GM18508 (cell line): ENCODE data around the gene NXPH2.

Source experiments
- ATAC-seq: cut with Tn5 transposase; IDR thresholded peaks from one replicate; pipeline ENCODE4 v1.9.1; 2021; ENCODE audit warnings: moderate number of reproducible peaks; ENCODE audit not compliant: insufficient read depth, unreplicated experiment

NXPH2 gene

DNA sequence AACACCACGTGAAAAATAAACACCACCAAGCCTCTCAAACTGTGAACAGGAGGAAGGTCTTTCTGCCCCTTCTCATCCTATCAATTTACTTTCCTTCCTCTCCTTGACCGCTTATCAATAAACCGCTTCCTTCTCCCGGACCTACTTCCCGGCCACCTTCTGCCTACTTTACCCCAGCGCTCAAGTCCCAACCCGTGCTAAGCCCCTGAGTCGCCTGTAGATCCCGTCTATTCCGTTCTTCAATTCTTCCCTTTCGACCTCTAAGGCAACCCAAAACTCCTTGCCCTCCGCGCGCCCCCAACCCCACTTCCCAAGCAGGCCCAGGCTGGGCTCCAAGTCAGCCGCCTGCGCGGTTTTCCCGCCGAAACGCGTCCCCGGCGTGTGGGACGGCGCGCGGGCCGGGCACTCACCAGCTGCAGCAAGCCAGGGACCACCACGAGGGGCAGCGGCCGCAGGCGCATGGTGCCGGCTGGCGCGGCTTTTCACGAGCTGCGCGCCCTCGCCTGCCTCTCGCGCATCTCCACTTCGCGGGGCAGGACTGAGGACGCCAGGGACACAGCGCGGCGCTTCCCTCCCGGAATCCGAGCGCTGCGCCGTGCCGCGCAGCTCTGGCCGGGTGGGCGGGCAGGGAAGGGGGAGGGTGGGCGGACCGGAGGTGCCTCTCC is at the start of gene NXPH2:
NXPH2 (minus strand) TSS at position 610 of the 665 bp plus-strand sequence; CDS start at position 461, 149 bp downstream.
- no peak for ATAC-seq

DNA sequence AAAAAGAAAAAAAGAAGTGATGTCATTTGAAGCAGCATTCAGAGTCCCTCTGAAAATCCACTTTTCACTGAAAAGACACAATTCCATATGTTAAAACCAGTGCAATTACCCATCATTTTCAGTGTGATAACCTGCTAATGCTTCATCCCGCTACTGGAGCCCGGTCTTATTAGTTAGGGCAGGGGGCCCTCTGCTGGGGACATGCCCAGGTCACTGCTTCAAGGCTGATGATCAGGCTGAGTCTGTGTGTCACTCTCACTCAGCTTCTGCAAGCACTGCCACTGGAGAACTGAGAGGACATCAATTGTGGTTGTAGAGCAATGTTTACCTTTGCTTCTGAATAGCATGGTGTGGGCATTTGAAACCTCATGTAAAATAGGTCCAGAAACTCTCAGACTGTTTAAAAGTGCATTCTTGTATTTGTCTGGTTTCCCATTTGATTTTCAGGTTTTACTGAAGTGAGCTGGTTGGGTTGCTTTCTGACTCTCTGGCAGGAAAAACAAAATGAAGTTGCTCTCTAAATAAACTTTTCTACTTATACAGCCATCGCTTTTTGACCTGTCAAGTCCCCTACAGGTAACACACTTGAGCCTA is 49.2 kb upstream of the NXPH2 start:
- ATAC-seq, result no peak

GRCh38 chr2:138827426-138828054 is 47.4 kb upstream of the NXPH2 start:
- peak; percentile 67 for ATAC-seq

DNA sequence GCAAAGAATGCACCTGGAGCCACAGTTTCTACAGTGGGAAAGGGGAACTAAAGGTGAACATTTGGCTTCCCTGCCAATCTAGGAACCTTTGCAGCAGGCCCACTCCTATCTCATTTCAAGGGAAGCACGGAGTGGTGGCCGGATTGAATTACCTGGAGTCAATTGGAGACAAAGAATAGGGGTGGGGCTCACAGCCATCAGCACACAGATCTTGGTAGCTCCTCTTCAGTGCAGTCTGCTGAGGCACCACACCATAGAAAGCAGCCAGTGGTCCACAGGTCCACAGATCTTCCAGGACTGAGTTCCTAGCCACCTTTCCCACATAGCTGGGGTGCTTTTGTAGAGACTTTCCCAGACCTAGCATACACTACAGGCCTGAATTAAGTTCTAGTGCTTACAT is 43.5 kb upstream of the NXPH2 start:
- ATAC-seq, result no peak

GRCh38 chr2:138819964-138820363 is 39.8 kb upstream of the NXPH2 start:
- ATAC-seq, result no peak

DNA sequence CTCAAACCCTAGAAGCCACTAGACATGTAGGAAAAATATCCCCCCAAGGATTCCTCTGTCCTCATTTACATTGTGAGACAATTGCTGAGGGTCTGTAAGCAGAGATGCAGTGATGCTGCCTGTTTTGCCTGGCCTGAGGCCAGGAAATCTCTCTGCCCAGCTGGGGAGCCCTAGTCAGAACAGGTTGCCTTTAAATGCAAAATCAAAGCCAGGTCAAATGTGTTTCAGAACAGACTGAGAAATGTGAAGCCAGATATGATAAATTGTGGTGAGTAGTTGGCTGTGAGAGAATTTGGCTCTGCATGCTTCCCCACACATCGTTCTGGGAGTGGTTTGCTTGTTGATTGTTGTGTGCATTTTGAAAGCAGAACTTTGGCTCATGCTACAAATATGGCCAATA is 38.4 kb upstream of the NXPH2 start:
- ATAC-seq, result no peak

- ATAC-seq, result peak; percentile 46
Measured at GRCh38 chr2:138814123-138814898, 34.1 kb upstream of the NXPH2 start.

DNA sequence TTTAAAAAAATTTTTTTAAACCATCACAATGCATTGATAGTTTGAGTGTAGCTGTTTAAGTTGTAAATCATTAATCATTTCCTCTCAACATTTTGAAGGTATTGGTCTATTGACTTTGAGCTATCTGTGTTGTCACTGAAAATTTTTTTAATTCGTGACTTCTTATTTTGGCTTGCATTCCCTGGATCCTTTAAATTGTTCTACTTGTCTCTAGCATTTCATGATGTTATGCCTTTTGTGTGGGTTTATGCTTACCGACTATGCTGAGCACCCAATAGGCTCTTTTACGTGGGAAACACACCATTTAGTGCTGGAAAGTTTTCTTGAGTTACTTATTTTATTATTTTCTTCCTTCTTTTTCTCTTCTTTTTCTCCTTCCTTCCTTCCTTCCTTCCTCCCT is 31.2 kb upstream of the NXPH2 start:
- ATAC-seq, result no peak

GRCh38 chr2:138794724-138795123 is 14.5 kb upstream of the NXPH2 start:
- no peak for ATAC-seq

- ATAC-seq, result no peak
Measured at GRCh38 chr2:138787053-138787666, 7.0 kb upstream of the NXPH2 start.

DNA sequence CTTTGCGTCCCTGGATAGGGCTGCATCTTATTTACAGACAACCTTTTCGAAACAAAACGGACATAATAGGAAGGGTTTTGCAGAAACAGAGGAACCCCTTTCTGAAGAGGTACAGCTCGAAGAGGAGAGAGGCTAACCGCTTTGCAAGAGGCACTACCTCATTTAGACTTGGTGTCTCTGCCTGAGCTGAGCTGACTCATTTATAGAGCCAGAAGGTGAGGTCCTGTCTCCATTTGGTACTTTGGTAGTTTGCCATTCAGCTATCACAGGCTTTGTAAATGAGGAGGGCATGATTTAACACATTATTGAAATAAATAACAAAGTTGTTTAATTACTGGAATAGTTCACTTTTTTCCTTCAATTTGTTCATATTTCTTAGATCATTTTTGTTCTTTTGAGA is 2.2 kb upstream of the NXPH2 start:
- ATAC-seq, result no peak

- ATAC-seq, result no peak
Measured at GRCh38 chr2:138780908-138781307, 718 bp upstream of the NXPH2 start.

- ATAC-seq, result no peak
Measured at GRCh38 chr2:138780446-138780880, 273 bp upstream of the NXPH2 start.

DNA sequence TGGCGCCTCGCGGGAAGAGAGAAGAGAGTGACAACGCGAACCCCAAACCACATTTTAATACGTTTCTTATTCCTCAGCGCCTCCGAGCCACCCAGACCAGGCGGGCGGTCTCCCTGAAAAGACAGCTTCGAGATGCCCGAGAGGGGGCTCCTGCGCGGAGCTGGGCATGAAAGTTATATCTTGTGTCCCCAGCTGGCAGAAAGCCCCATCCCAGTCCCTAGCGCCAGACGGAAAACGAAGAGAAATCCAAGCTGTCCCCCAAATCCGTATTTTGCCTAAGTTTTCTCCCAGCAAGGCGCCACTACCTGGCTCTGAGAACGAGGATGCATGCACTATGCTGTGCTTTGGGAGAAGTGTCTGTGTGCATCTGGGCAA is 797 bp downstream of the NXPH2 start:
- ATAC-seq, result no peak

- no peak for ATAC-seq
Measured at GRCh38 chr2:138777996-138778395, 2.2 kb downstream of the NXPH2 start.

- ATAC-seq, result no peak
Measured at GRCh38 chr2:138775736-138776135, 4.5 kb downstream of the NXPH2 start.

DNA sequence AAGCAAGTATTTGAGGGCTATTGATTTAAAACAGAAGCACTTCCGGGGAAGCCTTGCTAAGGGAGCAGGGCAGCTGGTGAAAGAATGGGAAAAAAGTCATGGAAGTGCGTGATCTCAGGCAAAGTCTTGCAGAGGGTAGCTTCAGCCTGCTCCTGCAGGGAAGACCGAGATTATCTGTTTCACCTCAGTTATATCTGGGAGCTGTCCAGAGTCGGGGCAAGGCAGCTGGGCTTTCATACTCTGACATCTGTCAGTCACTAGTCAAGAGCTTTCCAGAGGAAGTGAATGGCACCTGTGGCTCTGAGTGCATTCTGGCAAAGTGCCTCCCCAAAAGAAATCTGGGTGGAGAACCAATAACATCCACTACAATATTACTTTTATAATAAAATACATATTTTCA is 8.7 kb downstream of the NXPH2 start:
- ATAC-seq, result no peak

GRCh38 chr2:138767101-138767500 is 13.1 kb downstream of the NXPH2 start:
- ATAC-seq, result no peak

- no peak for ATAC-seq
Measured at GRCh38 chr2:138766464-138766863, 13.7 kb downstream of the NXPH2 start.

DNA sequence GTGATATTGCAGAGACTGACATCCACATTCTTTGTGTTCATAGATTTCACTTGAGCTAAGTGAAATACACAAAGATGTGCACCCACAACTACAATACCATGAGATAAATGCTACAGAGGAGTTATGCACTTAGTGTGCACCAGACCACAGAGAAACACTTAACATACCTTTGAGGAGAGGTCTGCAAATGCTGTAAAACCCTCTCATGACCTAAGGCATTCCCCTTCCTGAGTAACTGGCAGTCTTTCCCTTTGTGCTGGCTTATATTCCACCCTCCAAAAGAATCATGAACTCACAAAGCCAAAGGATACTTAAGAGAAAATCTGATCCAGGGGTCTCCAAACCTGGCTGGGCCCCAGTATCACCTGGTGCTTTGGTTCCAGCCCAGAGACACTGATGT is 16.2 kb downstream of the NXPH2 start:
- ATAC-seq, result no peak

GRCh38 chr2:138762533-138762932 is 17.7 kb downstream of the NXPH2 start:
- ATAC-seq, result no peak
